IMR-90 (cell line): Measurements from ENCODE around the gene ATP8B2. TPM values are rescaled to one million over a fixed set of nuclear protein-coding genes. Genes with fewer than 3 reads are reported as not detected.

Experiments
- ATAC-seq: fragments of 200-7000 bp; cut with Tn5 transposase; 2 replicates; pipeline ENCODE4 v1.9.1; 2020; ENCODE audit warnings: low read depth, mild to moderate bottlenecking, moderate library complexity
- Bru-seq: library from RNA; stranded (reverse); fragments of 400-500 nt; gene quantifications from one replicate; lab custom pipeline; 2021; lab: Mats Ljungman, UMichigan
- BruChase-seq, 2 experiments: library from RNA; stranded (reverse); fragments of 400-500 nt; gene quantifications; one replicate each; lab custom pipeline; 2021; lab: Mats Ljungman, UMichigan
- BruUV-seq: library from RNA; stranded (reverse); fragments of 400-500 nt; replicated peaks from 2 replicates; lab custom pipeline; 2021; lab: Mats Ljungman, UMichigan
- CTCF ChIA-PET: fragments of 300-600 bp; formaldehyde crosslinking; extraction: SDS; loops from one replicate; lab custom pipeline; 2021; ENCODE audit warnings: antibody characterized with exemption; lab: Yijun Ruan, JAX
- POLR2A ChIA-PET: fragments of 300-600 bp; sonication (Branson Sonifier 250); formaldehyde crosslinking; loops from one replicate; lab custom pipeline; 2022; ENCODE audit warnings: antibody characterized with exemption; ENCODE audit not compliant: unreplicated experiment; lab: Charles Lee
- DNase-seq: peaks from one replicate; pipeline ENCODE4 v3.0.0; 2013
- H2AFZ ChIP-seq: replicated peaks from 2 replicates; pipeline ENCODE3; 2013; ENCODE audit warnings: low read length, mild to moderate bottlenecking; ENCODE audit not compliant: poor library complexity
- H2AK5ac ChIP-seq: 2 replicates; pipeline ENCODE4 v1.6.1; 2013; ENCODE audit warnings: low read depth, low read length, inconsistent platforms
- H2AK9ac ChIP-seq: replicated peaks from 2 replicates; pipeline ENCODE3; 2013; ENCODE audit warnings: mild to moderate bottlenecking, low read depth, low read length, moderate library complexity; ENCODE audit not compliant: poor library complexity
- H2BK120ac ChIP-seq: 2 replicates; pipeline ENCODE4 v1.6.1; 2013; ENCODE audit warnings: low read depth, low read length, inconsistent platforms
- H2BK15ac ChIP-seq: 3 replicates; pipeline ENCODE4 v1.6.1; 2013; ENCODE audit warnings: low read depth, low read length, inconsistent platforms
- H2BK20ac ChIP-seq: 2 replicates; pipeline ENCODE4 v1.6.1; 2013; ENCODE audit warnings: low read depth, mild to moderate bottlenecking, inconsistent platforms, low read length, moderate library complexity
- H2BK5ac ChIP-seq: 2 replicates; pipeline ENCODE4 v1.6.1; 2013; ENCODE audit warnings: mild to moderate bottlenecking, low read depth, low read length, inconsistent platforms; ENCODE audit not compliant: poor library complexity, severe bottlenecking
- H3K14ac ChIP-seq: replicated peaks from 2 replicates; pipeline ENCODE4 v1.6.1; 2013; ENCODE audit warnings: low read depth, low read length, inconsistent platforms
- H3K18ac ChIP-seq: 2 replicates; pipeline ENCODE4 v1.6.1; 2013; ENCODE audit warnings: low read depth, low read length, control low read depth
- H3K23ac ChIP-seq: 2 replicates; pipeline ENCODE4 v1.6.1; 2013; ENCODE audit warnings: low read depth, low read length, inconsistent platforms
- H3K27ac ChIP-seq: 2 replicates; pipeline ENCODE4 v1.5.1; 2013; ENCODE audit warnings: mild to moderate bottlenecking, control low read depth, low read length; ENCODE audit not compliant: insufficient read depth
- H3K27me3 ChIP-seq: 2 replicates; pipeline ENCODE4 v1.6.1; 2013; ENCODE audit warnings: low read length; ENCODE audit not compliant: control insufficient read depth, insufficient read depth
- H3K36me3 ChIP-seq: 2 replicates; pipeline ENCODE4 v1.6.1; 2013; ENCODE audit warnings: low read length, mixed read lengths; ENCODE audit not compliant: control insufficient read depth, insufficient read depth
- H3K4ac ChIP-seq: 2 replicates; pipeline ENCODE4 v1.6.1; 2013; ENCODE audit warnings: low read depth, low read length, inconsistent platforms
- H3K4me1 ChIP-seq: 2 replicates; pipeline ENCODE4 v1.6.1; 2013; ENCODE audit warnings: low read length, mixed read lengths; ENCODE audit not compliant: control insufficient read depth, insufficient read depth
- H3K4me2 ChIP-seq: 2 replicates; pipeline ENCODE4 v1.6.1; 2013; ENCODE audit warnings: low read depth, mild to moderate bottlenecking, control low read depth, low read length, moderate library complexity
- H3K4me3 ChIP-seq: 2 replicates; pipeline ENCODE4 v1.5.1; 2013; ENCODE audit warnings: low read depth, mild to moderate bottlenecking, control low read depth, low read length, moderate library complexity; ENCODE audit not compliant: insufficient read depth
- H3K56ac ChIP-seq: 2 replicates; pipeline ENCODE4 v1.6.1; 2013; ENCODE audit warnings: low read length, inconsistent platforms; ENCODE audit not compliant: insufficient read depth; ENCODE audit errors: extremely low read depth
- H3K79me1 ChIP-seq, 2 experiments: 2 replicates each; pipeline ENCODE4 v1.6.1; 2013; ENCODE audit warnings: low read length in 2 of 2, inconsistent platforms in 1 of 2, low read depth in 1 of 2
- H3K9ac ChIP-seq: 2 replicates; pipeline ENCODE4 v1.6.1; 2013; ENCODE audit warnings: low read depth, low read length, control low read depth
- H3K9me1 ChIP-seq: 2 replicates; pipeline ENCODE4 v1.6.1; 2013; ENCODE audit warnings: low read length, inconsistent platforms; ENCODE audit not compliant: insufficient read depth
- H3K9me3 ChIP-seq: 2 replicates; pipeline ENCODE4 v1.6.1; 2013; ENCODE audit warnings: low read length; ENCODE audit not compliant: control insufficient read depth, insufficient read depth
- H4K20me1 ChIP-seq: 2 replicates; pipeline ENCODE4 v1.6.1; 2013; ENCODE audit warnings: low read length, inconsistent platforms; ENCODE audit not compliant: insufficient read depth
- H4K5ac ChIP-seq: 2 replicates; pipeline ENCODE4 v1.6.1; 2013; ENCODE audit warnings: mild to moderate bottlenecking, low read depth, low read length, control low read depth
- H4K8ac ChIP-seq, 2 experiments: 2 replicates each; pipeline ENCODE4 v1.6.1; 2013; ENCODE audit warnings: low read depth in 2 of 2, low read length in 2 of 2, control low read depth in 1 of 2, inconsistent platforms in 1 of 2
- H4K91ac ChIP-seq: 2 replicates; pipeline ENCODE4 v1.6.1; 2013; ENCODE audit warnings: low read depth, low read length, inconsistent platforms; ENCODE audit not compliant: insufficient read depth
- BHLHE40 ChIP-seq: fragments of 150-350 bp; IDR thresholded peaks from 2 replicates; pipeline ENCODE4 v1.6.1; 2016; ENCODE audit warnings: mild to moderate bottlenecking, low read depth, low read length
- CHD1 ChIP-seq: IDR thresholded peaks from 2 replicates; pipeline ENCODE4 v1.6.1; 2012; ENCODE audit warnings: low read depth, low read length, improper control_type of control experiment
- CTCF ChIP-seq: conservative IDR thresholded peaks from 2 replicates; pipeline ENCODE4 v1.5.1; 2012; ENCODE audit warnings: mild to moderate bottlenecking, low read depth, low read length, improper control_type of control experiment
- ELK1 ChIP-seq: fragments of 150-350 bp; IDR thresholded peaks from 2 replicates; pipeline ENCODE4 v1.6.1; 2016; ENCODE audit warnings: low read depth, mild to moderate bottlenecking, low read length, moderate library complexity, borderline replicate concordance
- MAZ ChIP-seq: IDR thresholded peaks from 2 replicates; pipeline ENCODE4 v1.6.1; 2012; ENCODE audit warnings: low read depth, mild to moderate bottlenecking, low read length, improper control_type of control experiment, moderate library complexity, borderline replicate concordance
- RAD21 ChIP-seq: IDR thresholded peaks from 2 replicates; pipeline ENCODE4 v1.6.1; 2012; ENCODE audit warnings: low read length, improper control_type of control experiment
- SMC3 ChIP-seq: fragments of 150-350 bp; IDR thresholded peaks from 2 replicates; pipeline ENCODE4 v1.6.1; 2016; ENCODE audit warnings: low read depth, mild to moderate bottlenecking, antibody characterized with exemption, low read length, moderate library complexity
- WGBS, 2 experiments: methylation state at CpG; one replicate each; pipeline versions ENCODE4 v1.1.5 to v1.1.7; 2013; ENCODE audit warnings: missing lambda C conversion rate in 2 of 2; ENCODE audit not compliant: insufficient read length in 1 of 2; ENCODE audit errors: extremely low coverage in 2 of 2; 5-methylcytosine and 5-hydroxymethylcytosine counted together
- dilution Hi-C: fragments of 300-500 bp; cut with HindIII; formaldehyde crosslinking; loops from one replicate; pipeline ENCODE4 v1.14.3; 2018; ENCODE audit warnings: low sequenced_read_pairs; ENCODE audit not compliant: unreplicated experiment
- in situ Hi-C: fragments of 300-500 bp; cut with MboI; formaldehyde crosslinking; loops from 3 replicates; pipeline ENCODE4 v1.14.3; 2019; ENCODE audit warnings: low sequenced_read_pairs, inconsistent platforms, mixed read lengths
- intact Hi-C: fragments of 100-400 bp; cut with micrococcal nuclease; formaldehyde crosslinking; loops from 2 replicates; pipeline ENCODE4 v1.10.0; 2022
- long read RNA-seq: library from polyadenylated mRNA; unstranded; transcript quantifications from one replicate; pipeline ENCODE4 v2.0.0, GENCODE V29; 2021; ENCODE audit not compliant: unreplicated experiment
- polyA plus RNA-seq, 3 experiments: library from polyadenylated mRNA; depleted of rRNA; stranded (reverse); fragments of >200 nt; gene quantifications; 2 replicates each; pipeline ENCODE4 v1.2.3, GENCODE V29; 2012; ENCODE audit warnings: low replicate concordance in 1 of 3
- total RNA-seq: library from RNA; depleted of rRNA; stranded (reverse); fragments of >200 nt; gene quantifications from 2 replicates; pipeline ENCODE4 v1.2.3, GENCODE V29; 2012; rRNA removed

Gene ATP8B2
- total RNA-seq (91.0 and 91.9 TPM in 2 replicates), polyA plus RNA-seq (2012; rRNA removed) (79.4 and 86.1 TPM in 2 replicates), Bru-seq, nascent RNA (percentile 83 among the genes with signal in this experiment), BruChase-seq, experiment 1, labeled RNA remaining after a 6-hour chase (percentile 98 among the genes with signal in this experiment), BruChase-seq, experiment 2, labeled RNA remaining after a 2-hour chase (percentile 96 among the genes with signal in this experiment)
- 44.9 and 89.2 TPM in 2 replicates for polyA plus RNA-seq (2012; cell fraction: cytosol; rRNA removed)
- polyA plus RNA-seq (2012; cell fraction: nucleus; rRNA removed; ENCODE audit: low replicate concordance), result 90.5 and 239 TPM in 2 replicates
- long read RNA-seq, partial matches to known transcripts, result 10 of 14 reads
- long read RNA-seq, other reads (novel, unspliced or antisense), result 4 of 14 reads

GRCh38 chr1:154324669-154325582, at the start of gene ATP8B2:
TSS of gene ATP8B2 (plus strand) at chr1:154325525. CDS start at chr1:154328142, 2,617 bp downstream.
- H3K56ac ChIP-seq, result peak within 1 kb of the TSS; percentile 89
- peaks cover 23% of the 10 kb centered on the region for H3K9me1 ChIP-seq
- H2AFZ ChIP-seq, result peak within 1 kb of the TSS; percentile 97
- H4K5ac ChIP-seq, result peak within 1 kb of the TSS; percentile 68
- H2AK5ac ChIP-seq, result peak within 1 kb of the TSS; percentile 97
- 0 out of 2 replicates have a peak, but pooled peaks have one; percentile 61 for TF ChIP-seq CHD1
- TF ChIP-seq CTCF, result peak; percentile 86
- TF ChIP-seq MAZ, result peak; percentile 84
- TF ChIP-seq SMC3, result peak; percentile 55
- TF ChIP-seq RAD21, result peak; percentile 54
- TF ChIP-seq BHLHE40, result no peak
- TF ChIP-seq ELK1, result no peak
- H3K27ac ChIP-seq, result peak within 1 kb of the TSS; percentile 88
- intact Hi-C loops (loop anchor here (5.0 kb wide), 1 partner anchor 128 kb away; no protein-coding TSS in a partner anchor), in situ Hi-C loops (no loop called here), dilution Hi-C loops (no loop called here)
- H3K18ac ChIP-seq, result peak within 1 kb of the TSS; percentile 66
- H3K9me3 ChIP-seq, result no peaks in the 10 kb centered on the region
- peaks cover 24 to 45% of the 10 kb centered on the region in 2 experiments for H3K79me1 ChIP-seq
- WGBS, 2 experiments, result no CpG with 5 or more reads among the region's 56 CpGs
- H4K91ac ChIP-seq, result peak within 1 kb of the TSS; percentile 93
- CTCF ChIA-PET, result interaction anchor here (1.6 to 2.8 kb wide), 2 partner anchors 10 to 19 kb away, joined by 6 to 23 read pairs; no protein-coding TSS in a partner anchor
- no TSS peak for BruUV-seq
- H2AK9ac ChIP-seq, result peak within 1 kb of the TSS; percentile 100
- H3K27me3 ChIP-seq, result peaks cover 17% of the 10 kb centered on the region; the same call in 1 of the 2 replicates
- peak within 1 kb of the TSS; percentile 96 for H3K4me2 ChIP-seq
- H2BK15ac ChIP-seq, result peak within 1 kb of the TSS; percentile 62; the same call in 1 of the 3 replicates
- peak within 1 kb of the TSS; percentile 96 for H2BK120ac ChIP-seq
- H3K9ac ChIP-seq, result peak within 1 kb of the TSS; percentile 82
- peak within 1 kb of the TSS; percentile 82 for H2BK20ac ChIP-seq
- H3K36me3 ChIP-seq, result peaks cover 1% of the 10 kb centered on the region; the same call in 1 of the 2 replicates
- ATAC-seq, result peak; percentile 52
- peak within 1 kb of the TSS; percentile 100 for H3K23ac ChIP-seq
- POLR2A ChIA-PET, result interaction anchor here (0.6 kb wide), 1 partner anchor 14 kb away, joined by 4 read pairs; no protein-coding TSS in a partner anchor
- peak within 1 kb of the TSS; percentile 100 for H3K14ac ChIP-seq
- peak within 1 kb of the TSS; percentile 77 for H3K4me3 ChIP-seq
- H3K4ac ChIP-seq, result peak within 1 kb of the TSS; percentile 100
- DNase-seq, result peak; percentile 65
- H3K4me1 ChIP-seq, result peaks cover 22% of the 10 kb centered on the region
- H2BK5ac ChIP-seq, result peak within 1 kb of the TSS; percentile 90
- H4K20me1 ChIP-seq, result peaks cover 18% of the 10 kb centered on the region; the same call in 1 of the 2 replicates
- H4K8ac ChIP-seq, result peak within 1 kb of the TSS; percentile 81 to 92
